Liver (tissue), 9 donors: Measurements from ENCODE around the gene NAA80. TPM values are rescaled to one million over a fixed set of nuclear protein-coding genes. Genes with fewer than 3 reads are reported as not detected.
A peak's percentile ranks its signal among the peaks of the same experiment; 100 is the strongest.
"Not testable (repeated sequence)": the region's sequence is repeated elsewhere in the genome, so short reads cannot be mapped to it uniquely, and the experiment has no call there.

Source experiments
- DNase-seq: peaks from one replicate; pipeline ENCODE4 v3.0.0-alpha.2; 2017; ENCODE audit warnings: low spot score
- H3K27ac ChIP-seq, 2 donors: one replicate each; pipeline ENCODE4 v1.7.0; 2013; ENCODE audit warnings: inconsistent platforms in 2 of 2, low read length in 2 of 2, control low read depth in 1 of 2, low read depth in 1 of 2, mild to moderate bottlenecking in 1 of 2
- H3K27me3 ChIP-seq, 4 donors: one replicate each; pipeline versions ENCODE4 v1.6.1 to v1.7.0; 2013; ENCODE audit warnings: low read length in 3 of 4, inconsistent platforms in 1 of 4, mild to moderate bottlenecking in 1 of 4, moderate library complexity in 1 of 4; ENCODE audit not compliant: control insufficient read depth in 4 of 4, insufficient read depth in 4 of 4
- H3K36me3 ChIP-seq, 4 donors: one replicate each; pipeline versions ENCODE4 v1.6.1 to v1.7.0; 2013; ENCODE audit warnings: low read length in 3 of 4, mild to moderate bottlenecking in 3 of 4, low read depth in 1 of 4, moderate library complexity in 1 of 4; ENCODE audit not compliant: control insufficient read depth in 4 of 4, insufficient read depth in 3 of 4
- H3K4me1 ChIP-seq, 4 donors: one replicate each; pipeline versions ENCODE4 v1.6.1 to v1.7.0; 2013; ENCODE audit warnings: low read length in 3 of 4, mild to moderate bottlenecking in 3 of 4, moderate library complexity in 1 of 4; ENCODE audit not compliant: control insufficient read depth in 4 of 4, insufficient read depth in 4 of 4
- H3K4me3 ChIP-seq, 3 donors: one replicate each; pipeline versions ENCODE4 v1.6.1 to v1.7.0; 2013; ENCODE audit warnings: low read length in 3 of 3, control low read depth in 1 of 3, low read depth in 1 of 3, mild to moderate bottlenecking in 1 of 3
- H3K9ac ChIP-seq, 2 donors: one replicate each; pipeline ENCODE4 v1.7.0; 2013; ENCODE audit warnings: low read length in 2 of 2, mild to moderate bottlenecking in 2 of 2, moderate library complexity in 2 of 2, control low read depth in 1 of 2, low read depth in 1 of 2
- H3K9me3 ChIP-seq, 4 donors: one replicate each; pipeline versions ENCODE4 v1.6.1 to v1.7.0; 2013; ENCODE audit warnings: low read length in 3 of 4; ENCODE audit not compliant: control insufficient read depth in 4 of 4
- FOXA1 ChIP-seq: IDR thresholded peaks from 2 replicates; pipeline ENCODE4 v1.6.1; 2016; ENCODE audit warnings: antibody characterized with exemption
- FOXA2 ChIP-seq: IDR thresholded peaks from 2 replicates; pipeline ENCODE4 v1.6.1; 2016; ENCODE audit warnings: antibody characterized with exemption
- HNF4A ChIP-seq, 2 donors: conservative IDR thresholded peaks; 2 replicates each; pipeline ENCODE4 v1.6.1; 2016; ENCODE audit warnings: antibody characterized with exemption in 2 of 2, mild to moderate bottlenecking in 2 of 2
- HNF4G ChIP-seq: IDR thresholded peaks from 2 replicates; pipeline ENCODE4 v1.6.1; 2016; ENCODE audit warnings: antibody characterized with exemption
- NR2F2 ChIP-seq: IDR thresholded peaks from 2 replicates; pipeline ENCODE4 v1.6.1; 2016; ENCODE audit warnings: antibody characterized with exemption
- RAD21 ChIP-seq, 2 donors: IDR thresholded peaks; 2 replicates each; pipeline ENCODE4 v1.6.1; 2016; ENCODE audit warnings: antibody characterized with exemption in 2 of 2, mild to moderate bottlenecking in 2 of 2
- RXRA ChIP-seq, 2 donors: IDR thresholded peaks; 2 replicates each; pipeline ENCODE4 v1.6.1; 2017 to 2018; ENCODE audit warnings: antibody characterized with exemption in 2 of 2, mild to moderate bottlenecking in 1 of 2
- SP1 ChIP-seq: IDR thresholded peaks from 2 replicates; pipeline ENCODE4 v1.6.1; 2018; ENCODE audit warnings: antibody characterized with exemption, mild to moderate bottlenecking
- YY1 ChIP-seq: IDR thresholded peaks from 2 replicates; pipeline ENCODE4 v1.6.1; 2016; ENCODE audit warnings: antibody characterized with exemption, mild to moderate bottlenecking
- WGBS: extraction: QIAGEN DNeasy Blood & Tissue Kit; methylation state at CpG from one replicate; pipeline ENCODE4 v1.1.7; 2013; 5-methylcytosine and 5-hydroxymethylcytosine counted together
- polyA plus RNA-seq, 2 donors: library from polyadenylated mRNA; stranded (reverse) in 1 of 2; unstranded in 1 of 2; fragments of 200-250 nt in 1 of 2; fragments of >200 nt in 1 of 2; fragmentation: Nextera tagmentation in 1 of 2; extraction: Ambion mirVana in 1 of 2; gene quantifications; one replicate each; pipeline versions ENCODE4 v1.2.1 to v1.2.3, GENCODE V29; 2013 to 2015
- total RNA-seq, 2 donors: library from RNA; depleted of rRNA; stranded (reverse); fragments of >200 nt; gene quantifications; one replicate each; pipeline ENCODE4 v1.2.3, GENCODE V29; 2014
- TF ChIP-seq, protein P1 (sequence below): IDR thresholded peaks from 2 replicates; pipeline ENCODE4 v1.6.1; 2016; ENCODE audit warnings: antibody characterized with exemption
- TF ChIP-seq, protein P2 (sequence below): fragments of 150-350 bp; IDR thresholded peaks from 2 replicates; pipeline ENCODE4 v1.5.1; 2017; ENCODE audit warnings: improper control_type of control experiment, low read depth, low read length; ENCODE audit not compliant: missing input control
- TF ChIP-seq, protein P3 (sequence below): IDR thresholded peaks from 2 replicates; pipeline ENCODE4 v1.6.1; 2016; ENCODE audit warnings: antibody characterized with exemption
- TF ChIP-seq, protein P4 (sequence below): IDR thresholded peaks from 2 replicates; pipeline ENCODE4 v1.6.1; 2016; ENCODE audit warnings: antibody characterized with exemption
- donor health status: healthy.
- donor health status: healthy.
- donor health status: healthy.
- donor health status: healthy.
- donor health status: healthy.

NAA80 gene
- total and polyA plus RNA-seq, 4 donors = 1.6 to 5.5 (median 2.0) TPM

DNA sequence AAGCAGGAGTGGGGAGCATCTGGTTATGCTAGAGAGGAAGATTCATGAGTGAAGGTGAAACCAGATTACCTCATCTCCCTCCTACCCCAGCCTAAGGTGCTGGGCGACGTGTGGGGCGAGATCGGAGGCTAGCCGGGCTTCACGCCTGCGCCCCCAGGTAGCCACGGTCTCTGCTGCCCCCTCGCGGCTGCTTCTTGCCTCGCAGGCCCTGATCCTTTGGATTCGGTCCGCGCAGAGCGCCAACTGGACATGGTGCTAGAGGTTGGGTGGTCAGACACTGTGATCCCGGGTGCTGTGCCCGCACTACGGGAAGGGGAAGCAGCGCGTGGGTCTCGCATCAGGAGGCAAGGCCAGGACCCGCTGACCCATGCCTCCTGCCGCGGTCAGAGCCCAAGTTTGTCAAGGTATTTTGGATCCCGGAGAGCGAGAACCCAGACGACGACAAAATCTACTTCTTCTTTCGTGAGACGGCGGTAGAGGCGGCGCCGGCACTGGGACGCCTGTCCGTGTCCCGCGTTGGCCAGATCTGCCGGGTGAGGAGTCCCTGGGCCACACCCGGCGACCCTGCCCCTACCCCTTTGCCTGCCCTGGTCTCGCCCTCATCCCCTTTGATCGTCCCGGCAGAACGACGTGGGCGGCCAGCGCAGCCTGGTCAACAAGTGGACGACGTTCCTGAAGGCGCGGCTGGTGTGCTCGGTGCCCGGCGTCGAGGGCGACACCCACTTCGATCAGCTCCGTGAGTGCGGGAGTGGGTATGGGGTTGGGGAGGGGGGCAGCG is 26.1 kb downstream of the NAA80 start:
- H3K27me3 ChIP-seq = peaks cover 0 to 2% (median 0%) of the 10 kb centered on the region in 4 donors
- H3K4me3 ChIP-seq = peak overlapping the region in 2 of 3 donors; percentile 10 to 32
- no peaks in the 10 kb centered on the region for H3K36me3 ChIP-seq
- DNase-seq = peak; percentile 95
- WGBS = 2% methylated on average over 61 of the region's 61 CpGs
- no peak overlapping the region for H3K27ac ChIP-seq
- no peaks in the 10 kb centered on the region for H3K9me3 ChIP-seq
- peaks cover 3 to 47% (median 19%) of the 10 kb centered on the region in 4 donors for H3K4me1 ChIP-seq
- TF ChIP-seq SP1 (no peak), RXRA (IDR thresholded peaks at IDR 0.05) (peak in 1 of 2 donors; percentile 7), RAD21 (IDR thresholded peaks at IDR 0.05) (peak; percentile 98 to 99)
- TF ChIP-seq, protein P1, sequence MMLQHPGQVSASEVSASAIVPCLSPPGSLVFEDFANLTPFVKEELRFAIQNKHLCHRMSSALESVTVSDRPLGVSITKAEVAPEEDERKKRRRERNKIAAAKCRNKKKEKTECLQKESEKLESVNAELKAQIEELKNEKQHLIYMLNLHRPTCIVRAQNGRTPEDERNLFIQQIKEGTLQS = no peak
- TF ChIP-seq, protein P2, sequence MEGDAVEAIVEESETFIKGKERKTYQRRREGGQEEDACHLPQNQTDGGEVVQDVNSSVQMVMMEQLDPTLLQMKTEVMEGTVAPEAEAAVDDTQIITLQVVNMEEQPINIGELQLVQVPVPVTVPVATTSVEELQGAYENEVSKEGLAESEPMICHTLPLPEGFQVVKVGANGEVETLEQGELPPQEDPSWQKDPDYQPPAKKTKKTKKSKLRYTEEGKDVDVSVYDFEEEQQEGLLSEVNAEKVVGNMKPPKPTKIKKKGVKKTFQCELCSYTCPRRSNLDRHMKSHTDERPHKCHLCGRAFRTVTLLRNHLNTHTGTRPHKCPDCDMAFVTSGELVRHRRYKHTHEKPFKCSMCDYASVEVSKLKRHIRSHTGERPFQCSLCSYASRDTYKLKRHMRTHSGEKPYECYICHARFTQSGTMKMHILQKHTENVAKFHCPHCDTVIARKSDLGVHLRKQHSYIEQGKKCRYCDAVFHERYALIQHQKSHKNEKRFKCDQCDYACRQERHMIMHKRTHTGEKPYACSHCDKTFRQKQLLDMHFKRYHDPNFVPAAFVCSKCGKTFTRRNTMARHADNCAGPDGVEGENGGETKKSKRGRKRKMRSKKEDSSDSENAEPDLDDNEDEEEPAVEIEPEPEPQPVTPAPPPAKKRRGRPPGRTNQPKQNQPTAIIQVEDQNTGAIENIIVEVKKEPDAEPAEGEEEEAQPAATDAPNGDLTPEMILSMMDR = peak; percentile 100
- peak overlapping the region in 1 of 2 donors; percentile 21 for H3K9ac ChIP-seq

DNA sequence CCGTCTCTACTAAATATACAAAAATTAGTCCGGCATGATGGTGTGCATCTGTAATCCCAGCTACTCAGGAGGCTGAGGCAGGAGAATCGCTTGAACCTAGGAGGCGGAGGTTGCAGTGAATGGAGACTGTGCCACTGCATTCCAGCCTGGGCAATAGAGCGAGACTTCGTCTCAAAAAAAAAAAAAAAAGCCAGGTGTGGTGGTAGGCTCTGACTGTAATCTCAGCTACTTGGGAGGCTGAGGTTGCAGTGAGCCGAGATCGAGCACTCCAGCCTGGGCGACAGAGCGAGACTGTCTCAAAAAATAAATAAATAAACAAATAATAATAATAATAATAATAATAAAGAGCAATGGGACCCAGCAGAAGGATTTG is 26.7 kb downstream of the NAA80 start:
- H3K27ac ChIP-seq, H3K36me3 ChIP-seq, H3K4me3 ChIP-seq, H3K9ac ChIP-seq, H3K9me3 ChIP-seq, DNase-seq, H3K27me3 ChIP-seq: not testable (repeated sequence)
- WGBS = 75% methylated on average over 10 of the region's 10 CpGs
- H3K4me1 ChIP-seq = peaks cover 3 to 52% (median 20%) of the 10 kb centered on the region in 4 donors

DNA sequence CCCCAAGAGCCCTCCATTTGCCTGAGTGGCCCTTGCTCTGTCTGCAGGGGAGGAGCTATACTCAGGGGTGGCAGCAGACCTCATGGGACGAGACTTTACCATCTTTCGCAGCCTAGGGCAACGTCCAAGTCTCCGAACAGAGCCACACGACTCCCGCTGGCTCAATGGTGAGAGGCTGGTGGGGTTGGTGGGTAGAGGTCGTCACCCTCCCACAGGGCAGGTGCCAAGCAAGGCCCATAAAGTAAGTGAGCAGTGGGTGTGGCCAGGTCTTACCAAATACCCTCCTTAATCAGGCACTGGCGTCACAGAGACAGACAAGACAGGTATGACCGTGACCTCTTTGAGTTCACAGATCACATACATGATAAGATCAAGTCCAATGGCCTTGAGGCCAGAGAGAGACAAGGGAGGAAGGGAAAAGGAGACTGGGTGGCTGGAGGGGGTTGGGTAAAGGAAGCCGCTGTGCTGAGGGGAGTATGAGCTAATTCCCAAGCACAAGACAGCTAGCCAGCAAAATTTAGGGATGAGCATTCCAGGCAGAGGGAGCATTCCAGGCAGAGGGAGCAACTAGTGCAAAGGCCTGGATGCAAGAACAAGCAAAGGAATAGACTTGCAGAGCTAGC is 27.8 kb downstream of the NAA80 start:
- no peaks in the 10 kb centered on the region for H3K36me3 ChIP-seq
- H3K27me3 ChIP-seq = peaks cover 0 to 2% (median 0%) of the 10 kb centered on the region in 4 donors

DNA sequence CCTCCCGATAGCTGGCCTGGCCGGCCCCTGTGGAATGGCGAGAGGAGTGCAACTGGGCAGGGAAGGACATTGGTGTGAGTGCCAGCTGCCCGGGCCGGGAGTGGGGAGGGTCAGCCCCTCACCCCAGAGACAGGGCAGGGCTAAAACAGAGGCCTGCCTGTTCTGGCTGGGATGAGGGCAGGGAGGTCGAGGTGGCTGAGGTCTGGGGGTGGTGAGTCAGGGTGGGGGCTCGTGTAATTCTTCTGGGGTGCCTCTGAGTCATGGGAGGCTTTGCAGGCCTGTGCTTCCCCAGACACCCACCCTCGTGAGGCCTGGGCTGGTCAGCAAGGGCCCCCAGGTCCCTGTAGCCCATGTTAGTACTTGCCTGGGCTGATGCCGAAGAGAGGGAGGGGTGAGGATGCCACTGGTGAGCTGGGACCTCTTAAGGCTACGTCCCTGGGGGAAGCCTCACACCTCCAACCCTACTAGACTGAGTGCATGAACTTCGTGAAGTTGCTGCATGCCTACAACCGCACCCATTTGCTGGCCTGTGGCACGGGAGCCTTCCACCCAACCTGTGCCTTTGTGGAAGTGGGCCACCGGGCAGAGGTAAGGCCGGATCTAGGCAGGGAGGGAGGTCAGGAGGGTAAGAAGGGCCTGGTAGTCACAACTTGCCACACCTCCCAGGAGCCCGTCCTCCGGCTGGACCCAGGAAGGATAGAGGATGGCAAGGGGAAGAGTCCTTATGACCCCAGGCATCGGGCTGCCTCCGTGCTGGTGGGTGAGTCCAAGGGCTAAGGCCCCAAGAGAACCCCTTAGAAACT is 28.6 kb downstream of the NAA80 start:
- Histone ChIP-seq H3K27me3 (peaks cover 0 to 2% (median 0%) of the 10 kb centered on the region in 4 donors), H3K27ac (no peak overlapping the region), H3K9me3 (no peaks in the 10 kb centered on the region), H3K4me1 (peaks cover 3 to 51% (median 24%) of the 10 kb centered on the region in 4 donors), H3K36me3 (no peaks in the 10 kb centered on the region), H3K4me3 (no peak overlapping the region), H3K9ac (no peak overlapping the region)
- 86% methylated on average over 19 of the region's 19 CpGs for WGBS
- DNase-seq = no peak
- TF ChIP-seq YY1 (no peak), SP1 (no peak), RAD21 (IDR thresholded peaks at IDR 0.05) (no peak), FOXA2 (no peak), NR2F2 (no peak), HNF4G (no peak)
- TF ChIP-seq, protein P3, sequence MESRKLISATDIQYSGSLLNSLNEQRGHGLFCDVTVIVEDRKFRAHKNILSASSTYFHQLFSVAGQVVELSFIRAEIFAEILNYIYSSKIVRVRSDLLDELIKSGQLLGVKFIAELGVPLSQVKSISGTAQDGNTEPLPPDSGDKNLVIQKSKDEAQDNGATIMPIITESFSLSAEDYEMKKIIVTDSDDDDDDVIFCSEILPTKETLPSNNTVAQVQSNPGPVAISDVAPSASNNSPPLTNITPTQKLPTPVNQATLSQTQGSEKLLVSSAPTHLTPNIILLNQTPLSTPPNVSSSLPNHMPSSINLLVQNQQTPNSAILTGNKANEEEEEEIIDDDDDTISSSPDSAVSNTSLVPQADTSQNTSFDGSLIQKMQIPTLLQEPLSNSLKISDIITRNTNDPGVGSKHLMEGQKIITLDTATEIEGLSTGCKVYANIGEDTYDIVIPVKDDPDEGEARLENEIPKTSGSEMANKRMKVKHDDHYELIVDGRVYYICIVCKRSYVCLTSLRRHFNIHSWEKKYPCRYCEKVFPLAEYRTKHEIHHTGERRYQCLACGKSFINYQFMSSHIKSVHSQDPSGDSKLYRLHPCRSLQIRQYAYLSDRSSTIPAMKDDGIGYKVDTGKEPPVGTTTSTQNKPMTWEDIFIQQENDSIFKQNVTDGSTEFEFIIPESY = no peak
- TF ChIP-seq, protein P1 = no peak
- TF ChIP-seq, protein P4, sequence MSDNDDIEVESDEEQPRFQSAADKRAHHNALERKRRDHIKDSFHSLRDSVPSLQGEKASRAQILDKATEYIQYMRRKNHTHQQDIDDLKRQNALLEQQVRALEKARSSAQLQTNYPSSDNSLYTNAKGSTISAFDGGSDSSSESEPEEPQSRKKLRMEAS = no peak
- TF ChIP-seq, protein P2 = no peak

More for the DNA sequence above, 27.8 kb downstream of the NAA80 start:
- no peak for DNase-seq
- H3K27ac ChIP-seq = no peak overlapping the region
- H3K9me3 ChIP-seq = no peaks in the 10 kb centered on the region
- H3K4me3 ChIP-seq = no peak overlapping the region
- H3K9ac ChIP-seq = no peak overlapping the region
- WGBS = 59% methylated on average over 10 of the region's 10 CpGs
- peaks cover 3 to 55% (median 24%) of the 10 kb centered on the region in 4 donors for H3K4me1 ChIP-seq
- TF ChIP-seq HNF4A (conservative IDR thresholded peaks at IDR 0.05) (peak; percentile 16 to 21), RXRA (IDR thresholded peaks at IDR 0.05) (peak; percentile 44 to 52), SP1 (peak; percentile 29), FOXA1 (no peak)
